ENCODE measurements around the gene CXCR3. TPM values are rescaled to one million over a fixed set of nuclear protein-coding genes. Genes with fewer than 3 reads are reported as not detected.

The CXCR3 gene
- total RNA-seq, 5 donors from 2014 or later (not counting 1 experiment from before 2014, with no cell fraction given) = 12.5 to 41.5 (median 17.6) TPM

GRCh38 chrX:71640002-71640401 lies 21.7 kb upstream of the CXCR3 start:
- CTCF ChIA-PET = no interaction called here
- Mint-ChIP-seq H3K27me3 (no peaks in the 10 kb centered on the region), H3K36me3 (no peaks in the 10 kb centered on the region), H3K4me3 (no peak overlapping the region), H3K4me1 (peaks cover 14 to 18% (median 15%) of the 10 kb centered on the region in 3 donors), H3K27ac (no peak overlapping the region), H3K9me3 (no peaks in the 10 kb centered on the region)
- peak; percentile 57 to 81 (median 76) for ATAC-seq (replicated peaks in 1 of 4)
- H3K27me3 ChIP-seq (replicated peaks in 1 of 2; ENCODE audit: control insufficient read depth in 2 of 2, extremely low read depth in 1 of 2, insufficient read depth in 2 of 2, low read length in 1 of 2) = no peaks in the 10 kb centered on the region
- H3K9me3 ChIP-seq = no peaks in the 10 kb centered on the region
- DNase-seq = peak in 1 of 35 experiments; percentile 43
- POLR2A ChIA-PET = no interaction called here
- no peak overlapping the region for H3K4me3 ChIP-seq (ENCODE audit: control insufficient read depth in 1 of 2, extremely low read depth in 1 of 2, low read length in 1 of 2)
- no peaks in the 10 kb centered on the region for H3K36me3 ChIP-seq (ENCODE audit: control insufficient read depth in 2 of 2, extremely low read depth in 1 of 2, insufficient read depth in 1 of 2, low read length in 1 of 2)
- no peak overlapping the region for H3K27ac ChIP-seq (ENCODE audit: low read length)
- H3K4me1 ChIP-seq (ENCODE audit: control insufficient read depth in 1 of 2, extremely low read depth in 1 of 2, insufficient read depth in 2 of 2, low read length in 2 of 2) = peaks cover 0 to 43% of the 10 kb centered on the region in 2 experiments
- 60% methylated on average over 1 of the region's 4 CpGs for WGBS (ENCODE audit: insufficient coverage)

DNA sequence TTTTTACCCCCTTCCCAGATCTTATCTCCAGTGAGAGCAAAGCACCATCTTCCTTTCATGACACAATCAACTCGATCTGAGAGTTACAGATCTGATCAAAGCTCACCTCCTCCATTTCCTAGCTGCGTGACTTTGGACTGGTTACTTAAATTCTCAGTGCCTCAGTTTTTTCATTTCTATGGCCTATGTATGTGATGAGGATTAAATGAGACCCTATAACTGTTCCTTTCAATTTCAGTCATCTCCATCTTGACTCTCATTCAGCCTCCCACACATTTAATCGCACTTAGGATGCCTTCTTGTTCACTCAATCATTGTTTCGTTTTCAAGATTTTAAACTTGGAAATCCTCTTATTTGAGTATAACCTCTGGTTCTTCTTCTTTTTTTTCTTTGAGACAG lies 20.1 kb upstream of the CXCR3 start:
- ChIA-PET POLR2A (interaction anchor here in 1 of 2 donors (0.7 kb wide), 1 partner anchor 104 kb away, joined by 3 read pairs; no protein-coding TSS in a partner anchor), CTCF (no interaction called here)
- Mint-ChIP-seq H3K27ac (no peak overlapping the region), H3K36me3 (no peaks in the 10 kb centered on the region), H3K9me3 (no peaks in the 10 kb centered on the region), H3K4me1 (peaks cover 14 to 18% (median 15%) of the 10 kb centered on the region in 3 donors), H3K27me3 (no peaks in the 10 kb centered on the region), H3K4me3 (no peak overlapping the region)
- H3K27me3 ChIP-seq (replicated peaks in 1 of 2; ENCODE audit: control insufficient read depth in 2 of 2, extremely low read depth in 1 of 2, insufficient read depth in 2 of 2, low read length in 1 of 2) = no peaks in the 10 kb centered on the region
- H3K4me1 ChIP-seq (ENCODE audit: control insufficient read depth in 1 of 2, extremely low read depth in 1 of 2, insufficient read depth in 2 of 2, low read length in 2 of 2) = peaks cover 0 to 43% of the 10 kb centered on the region in 2 experiments
- DNase-seq (peak in 1 of 35 experiments; percentile 14), ATAC-seq (replicated peaks in 1 of 4) (no peak)
- no peak overlapping the region for H3K4me3 ChIP-seq (ENCODE audit: control insufficient read depth in 1 of 2, extremely low read depth in 1 of 2, low read length in 1 of 2)
- WGBS (ENCODE audit: insufficient coverage) = no CpG with 5 or more reads among the region's 4 CpGs
- H3K36me3 ChIP-seq (ENCODE audit: control insufficient read depth in 2 of 2, extremely low read depth in 1 of 2, insufficient read depth in 1 of 2, low read length in 1 of 2) = no peaks in the 10 kb centered on the region
- H3K9me3 ChIP-seq = no peaks in the 10 kb centered on the region
- peak overlapping the region; percentile 64 for H3K27ac ChIP-seq (ENCODE audit: low read length)

DNA sequence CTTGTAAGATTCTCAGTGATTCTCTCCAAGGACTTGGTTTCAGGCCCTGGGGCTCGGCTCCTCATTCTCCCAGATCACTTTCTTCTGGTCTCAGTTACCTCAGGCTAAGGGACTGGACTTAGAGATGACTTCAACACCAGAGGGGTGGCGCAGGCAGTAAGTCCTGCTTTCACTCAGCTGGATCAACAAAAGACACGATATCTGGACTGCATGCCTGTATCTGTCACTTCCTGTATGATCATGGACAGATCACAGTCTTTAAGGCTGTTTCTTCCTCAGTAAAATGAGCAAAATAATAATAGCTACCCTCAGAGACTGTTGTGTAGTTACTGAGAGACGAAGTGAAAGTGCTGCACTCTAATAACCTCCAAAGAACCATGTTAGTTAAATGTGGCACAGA lies 19.5 kb upstream of the CXCR3 start:
- Histone ChIP-seq H3K36me3 (ENCODE audit: control insufficient read depth in 2 of 2, extremely low read depth in 1 of 2, insufficient read depth in 1 of 2, low read length in 1 of 2) (no peaks in the 10 kb centered on the region), H3K9me3 (no peaks in the 10 kb centered on the region), H3K27me3 (replicated peaks in 1 of 2; ENCODE audit: control insufficient read depth in 2 of 2, extremely low read depth in 1 of 2, insufficient read depth in 2 of 2, low read length in 1 of 2) (no peaks in the 10 kb centered on the region), H3K27ac (ENCODE audit: low read length) (peak overlapping the region; percentile 64), H3K4me3 (ENCODE audit: control insufficient read depth in 1 of 2, extremely low read depth in 1 of 2, low read length in 1 of 2) (no peak overlapping the region), H3K4me1 (ENCODE audit: control insufficient read depth in 1 of 2, extremely low read depth in 1 of 2, insufficient read depth in 2 of 2, low read length in 2 of 2) (peaks cover 0 to 43% of the 10 kb centered on the region in 2 experiments)
- H3K27me3 Mint-ChIP-seq = no peaks in the 10 kb centered on the region
- POLR2A ChIA-PET = no interaction called here
- H3K27ac Mint-ChIP-seq = no peak overlapping the region
- peaks cover 14 to 18% (median 15%) of the 10 kb centered on the region in 3 donors for H3K4me1 Mint-ChIP-seq
- ATAC-seq (replicated peaks in 1 of 4) = peak in 2 of 4 experiments; percentile 15 to 30
- H3K36me3 Mint-ChIP-seq = no peaks in the 10 kb centered on the region
- no peak overlapping the region for H3K4me3 Mint-ChIP-seq
- H3K9me3 Mint-ChIP-seq = no peaks in the 10 kb centered on the region
- CTCF ChIA-PET = no interaction called here
- 49% methylated on average over 2 of the region's 4 CpGs for WGBS (ENCODE audit: insufficient coverage)
- peak in 1 of 35 experiments; percentile 18 for DNase-seq

DNA sequence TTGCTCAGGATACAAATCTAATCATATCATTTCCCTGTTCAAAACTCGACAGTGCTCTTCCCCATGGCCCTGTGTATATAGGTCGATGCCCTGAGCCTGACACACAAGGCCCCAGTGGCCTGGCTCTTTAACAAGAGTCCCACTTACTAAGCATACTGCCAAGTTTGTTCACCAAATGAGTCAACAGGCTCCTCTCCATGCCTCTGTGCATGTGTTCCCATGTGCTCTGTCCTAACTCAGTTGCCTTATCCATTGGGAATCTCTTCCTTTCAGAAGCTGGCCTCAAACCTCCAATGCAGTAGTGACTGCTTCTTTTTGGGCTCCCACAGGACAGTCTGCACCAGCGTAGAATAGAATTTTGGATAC lies 18.9 kb upstream of the CXCR3 start:
- Mint-ChIP-seq H3K27me3 (peaks cover 0 to 4% of the 10 kb centered on the region in 2 donors), H3K4me3 (no peak overlapping the region), H3K27ac (peak overlapping the region; percentile 71 to 86), H3K36me3 (no peaks in the 10 kb centered on the region), H3K4me1 (peaks cover 14 to 18% (median 15%) of the 10 kb centered on the region in 3 donors), H3K9me3 (no peaks in the 10 kb centered on the region)
- Histone ChIP-seq H3K9me3 (no peaks in the 10 kb centered on the region), H3K36me3 (ENCODE audit: control insufficient read depth in 2 of 2, extremely low read depth in 1 of 2, insufficient read depth in 1 of 2, low read length in 1 of 2) (no peaks in the 10 kb centered on the region), H3K4me3 (ENCODE audit: control insufficient read depth in 1 of 2, extremely low read depth in 1 of 2, low read length in 1 of 2) (no peak overlapping the region), H3K27me3 (replicated peaks in 1 of 2; ENCODE audit: control insufficient read depth in 2 of 2, extremely low read depth in 1 of 2, insufficient read depth in 2 of 2, low read length in 1 of 2) (no peaks in the 10 kb centered on the region), H3K27ac (ENCODE audit: low read length) (peak overlapping the region; percentile 64), H3K4me1 (ENCODE audit: control insufficient read depth in 1 of 2, extremely low read depth in 1 of 2, insufficient read depth in 2 of 2, low read length in 2 of 2) (peaks cover 0 to 43% of the 10 kb centered on the region in 2 experiments)
- peak in 2 of 4 experiments; percentile 18 to 45 for ATAC-seq (replicated peaks in 1 of 4)
- DNase-seq = no peak
- ChIA-PET POLR2A (no interaction called here), CTCF (interaction anchor here in 1 of 2 donors (1.5 kb wide), 1 partner anchor 13 kb away, joined by 5 read pairs; no protein-coding TSS in a partner anchor)
- 80% methylated on average over 2 of the region's 3 CpGs for WGBS (ENCODE audit: insufficient coverage)

DNA sequence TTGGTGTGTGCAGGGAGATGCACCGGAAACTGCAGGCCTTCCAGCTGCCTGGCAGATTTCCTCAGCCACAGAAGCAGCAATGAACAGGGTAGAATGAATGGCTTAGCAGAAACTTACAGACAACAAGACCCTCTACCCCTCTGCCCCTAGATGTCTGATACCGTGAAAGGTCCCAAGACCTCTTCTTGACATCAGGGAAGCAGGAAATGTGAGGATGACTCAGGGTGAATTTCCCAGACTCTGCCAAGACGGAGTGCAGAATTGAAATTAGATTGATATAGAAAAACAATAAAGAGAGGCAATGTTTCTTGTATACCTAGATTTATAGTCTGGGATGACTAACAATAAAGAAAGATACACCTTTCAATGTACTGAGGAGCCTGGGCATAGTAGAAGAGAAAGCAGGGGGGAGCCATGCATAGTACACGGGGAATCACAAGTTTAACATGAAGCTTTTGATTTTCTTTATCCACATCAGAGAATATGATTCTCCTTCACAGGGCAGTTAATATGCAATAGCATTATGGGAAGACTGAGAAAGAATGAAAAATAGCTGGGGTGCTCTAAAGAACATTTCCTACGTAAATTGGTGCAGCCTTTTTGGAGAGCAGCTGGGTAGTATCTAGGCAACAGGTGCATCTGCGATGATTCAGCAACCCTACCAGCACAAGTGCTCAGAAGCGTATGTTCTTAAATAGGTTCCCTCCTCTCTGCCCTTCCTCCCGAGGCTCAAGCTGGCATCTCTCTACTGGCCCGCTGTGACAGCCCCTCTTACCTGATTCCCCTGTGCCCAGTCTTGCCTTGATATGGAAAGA lies 18.3 kb upstream of the CXCR3 start:
- Histone ChIP-seq H3K27ac (ENCODE audit: low read length) (peak overlapping the region; percentile 64), H3K4me1 (ENCODE audit: control insufficient read depth in 1 of 2, extremely low read depth in 1 of 2, insufficient read depth in 2 of 2, low read length in 2 of 2) (peaks cover 0 to 43% of the 10 kb centered on the region in 2 experiments), H3K36me3 (ENCODE audit: control insufficient read depth in 2 of 2, extremely low read depth in 1 of 2, insufficient read depth in 1 of 2, low read length in 1 of 2) (no peaks in the 10 kb centered on the region), H3K27me3 (replicated peaks in 1 of 2; ENCODE audit: control insufficient read depth in 2 of 2, extremely low read depth in 1 of 2, insufficient read depth in 2 of 2, low read length in 1 of 2) (no peaks in the 10 kb centered on the region), H3K9me3 (no peaks in the 10 kb centered on the region), H3K4me3 (ENCODE audit: control insufficient read depth in 1 of 2, extremely low read depth in 1 of 2, low read length in 1 of 2) (no peak overlapping the region)
- POLR2A ChIA-PET = interaction anchor here in 1 of 2 donors (0.7 kb wide), 1 partner anchor 20 kb away, joined by 3 read pairs; no protein-coding TSS in a partner anchor
- ATAC-seq (replicated peaks in 1 of 4) = peak in 3 of 4 experiments; percentile 25 to 77 (median 71)
- peak in 5 of 35 experiments; percentile 10 to 49 (median 37) for DNase-seq
- no CpG with 5 or more reads among the region's 9 CpGs for WGBS (ENCODE audit: insufficient coverage)
- Mint-ChIP-seq H3K27me3 (peaks cover 0 to 5% of the 10 kb centered on the region in 2 donors), H3K36me3 (no peaks in the 10 kb centered on the region), H3K4me3 (peak overlapping the region in 1 of 3 donors; percentile 18), H3K4me1 (peaks cover 14 to 18% (median 15%) of the 10 kb centered on the region in 3 donors), H3K27ac (peak overlapping the region; percentile 71 to 86), H3K9me3 (no peaks in the 10 kb centered on the region)
- CTCF ChIA-PET = interaction anchor here in 1 of 2 donors (1.3 to 1.5 kb wide), 2 partner anchors 13 to 18 kb away, joined by 4 to 5 read pairs; no protein-coding TSS in a partner anchor

GRCh38 chrX:71634366-71634765 lies 16.1 kb upstream of the CXCR3 start:
- Mint-ChIP-seq H3K4me3 (no peak overlapping the region), H3K9me3 (no peaks in the 10 kb centered on the region), H3K27me3 (peaks cover 0 to 5% of the 10 kb centered on the region in 2 donors), H3K27ac (no peak overlapping the region), H3K36me3 (no peaks in the 10 kb centered on the region), H3K4me1 (peaks cover 14 to 18% (median 15%) of the 10 kb centered on the region in 3 donors)
- WGBS (ENCODE audit: insufficient coverage) = no CpG with 5 or more reads among the region's 6 CpGs
- ATAC-seq (replicated peaks in 1 of 4) = no peak
- H3K27me3 ChIP-seq (replicated peaks in 1 of 2; ENCODE audit: control insufficient read depth in 2 of 2, extremely low read depth in 1 of 2, insufficient read depth in 2 of 2, low read length in 1 of 2) = no peaks in the 10 kb centered on the region
- no peak overlapping the region for H3K4me3 ChIP-seq (ENCODE audit: control insufficient read depth in 1 of 2, extremely low read depth in 1 of 2, low read length in 1 of 2)
- no peaks in the 10 kb centered on the region for H3K9me3 ChIP-seq
- POLR2A ChIA-PET = no interaction called here
- CTCF ChIA-PET = no interaction called here
- no peak overlapping the region for H3K27ac ChIP-seq (ENCODE audit: low read length)
- DNase-seq = no peak
- peaks cover 0 to 36% of the 10 kb centered on the region in 2 experiments for H3K4me1 ChIP-seq (ENCODE audit: control insufficient read depth in 1 of 2, extremely low read depth in 1 of 2, insufficient read depth in 2 of 2, low read length in 2 of 2)
- H3K36me3 ChIP-seq (ENCODE audit: control insufficient read depth in 2 of 2, extremely low read depth in 1 of 2, insufficient read depth in 1 of 2, low read length in 1 of 2) = no peaks in the 10 kb centered on the region

All from T-cell (primary cell).